Fibroblast of lung (primary cell): ENCODE measurements around the gene LMNTD2.

Experiments
- EZH2 ChIP-seq: IDR thresholded peaks from 2 replicates; pipeline ENCODE4 v1.5.1; 2012; ENCODE audit warnings: low read length, control low read depth, mild to moderate bottlenecking; ENCODE audit errors: missing control alignments
- TF ChIP-seq, protein P1 (sequence below), 2 donors: IDR thresholded peaks in 1 of 2; conservative IDR thresholded peaks in 1 of 2; 1 replicate in 1 of 2; 2 replicates in 1 of 2; pipeline ENCODE4 v1.5.1; 2011 to 2012; ENCODE audit warnings: low read length in 2 of 2, control low read depth in 1 of 2, inconsistent platforms in 1 of 2, low read depth in 1 of 2, mild to moderate bottlenecking in 1 of 2

DNA sequence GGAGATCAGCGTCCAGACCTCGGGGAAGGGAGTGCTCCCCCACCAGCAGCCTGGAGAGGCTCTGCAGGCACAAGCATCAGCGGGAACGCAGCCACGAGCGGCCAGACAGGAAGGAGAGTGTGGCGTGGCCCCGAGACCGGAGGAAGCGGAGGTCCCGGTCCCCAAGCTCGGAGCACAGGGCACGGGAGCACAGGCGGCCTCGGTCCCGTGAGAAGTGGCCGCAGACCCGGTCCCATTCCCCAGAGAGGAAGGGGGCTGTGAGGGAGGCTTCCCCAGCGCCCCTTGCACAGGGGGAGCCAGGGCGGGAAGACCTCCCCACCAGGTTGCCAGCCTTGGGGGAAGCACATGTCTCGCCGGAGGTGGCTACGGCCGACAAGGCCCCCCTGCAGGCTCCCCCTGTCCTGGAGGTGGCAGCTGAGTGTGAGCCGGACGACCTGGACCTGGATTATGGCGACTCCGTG lies 48.3 kb upstream of the LMNTD2 start:
- TF ChIP-seq, protein P1, sequence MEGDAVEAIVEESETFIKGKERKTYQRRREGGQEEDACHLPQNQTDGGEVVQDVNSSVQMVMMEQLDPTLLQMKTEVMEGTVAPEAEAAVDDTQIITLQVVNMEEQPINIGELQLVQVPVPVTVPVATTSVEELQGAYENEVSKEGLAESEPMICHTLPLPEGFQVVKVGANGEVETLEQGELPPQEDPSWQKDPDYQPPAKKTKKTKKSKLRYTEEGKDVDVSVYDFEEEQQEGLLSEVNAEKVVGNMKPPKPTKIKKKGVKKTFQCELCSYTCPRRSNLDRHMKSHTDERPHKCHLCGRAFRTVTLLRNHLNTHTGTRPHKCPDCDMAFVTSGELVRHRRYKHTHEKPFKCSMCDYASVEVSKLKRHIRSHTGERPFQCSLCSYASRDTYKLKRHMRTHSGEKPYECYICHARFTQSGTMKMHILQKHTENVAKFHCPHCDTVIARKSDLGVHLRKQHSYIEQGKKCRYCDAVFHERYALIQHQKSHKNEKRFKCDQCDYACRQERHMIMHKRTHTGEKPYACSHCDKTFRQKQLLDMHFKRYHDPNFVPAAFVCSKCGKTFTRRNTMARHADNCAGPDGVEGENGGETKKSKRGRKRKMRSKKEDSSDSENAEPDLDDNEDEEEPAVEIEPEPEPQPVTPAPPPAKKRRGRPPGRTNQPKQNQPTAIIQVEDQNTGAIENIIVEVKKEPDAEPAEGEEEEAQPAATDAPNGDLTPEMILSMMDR (conservative IDR thresholded peaks at IDR 0.05 in 1 of 2, IDR thresholded peaks at IDR 0.05 in 1 of 2; ENCODE audit: low read depth in 1 of 2, low read length in 2 of 2): no peak
- TF ChIP-seq EZH2: no peak
